ENCODE data around the gene BAHCC1.

The BAHCC1 gene

GRCh38 chr17:81371910-81372760, 23.1 kb upstream of the BAHCC1 start:
- Histone ChIP-seq H3K4ac (ENCODE audit: low read depth, low read length) (no peak overlapping the region), H2BK12ac (ENCODE audit: low read length) (no peak overlapping the region), H2AFZ (ENCODE audit: insufficient read depth, low read length, poor library complexity) (no peak overlapping the region), H3K4me1 (ENCODE audit: control insufficient read depth in 1 of 2, insufficient read depth in 2 of 2, low read length in 2 of 2) (no peaks in the 10 kb centered on the region), H3K18ac (ENCODE audit: low read length) (no peak overlapping the region), H3K9ac (ENCODE audit: low read length) (no peak overlapping the region), H3K4me3 (ENCODE audit: low read depth, low read length) (no peak overlapping the region), H3K27me3 (ENCODE audit: insufficient read depth, low read length) (no peaks in the 10 kb centered on the region), H3K4me2 (ENCODE audit: low read length) (no peak overlapping the region), H4K91ac (ENCODE audit: low read depth, low read length) (no peak overlapping the region), H4K8ac (ENCODE audit: low read depth, low read length) (no peak overlapping the region), H3K14ac (ENCODE audit: low read length) (no peak overlapping the region), H3K23ac (ENCODE audit: low read length) (no peak overlapping the region), H2AK5ac (ENCODE audit: low read length) (no peak overlapping the region), H3K79me2 (ENCODE audit: control insufficient read depth, insufficient read depth, low read length, poor library complexity) (no peaks in the 10 kb centered on the region), H3K9me3 (ENCODE audit: insufficient read depth, low read depth, low read length) (peaks cover 1% of the 10 kb centered on the region), H2BK120ac (ENCODE audit: insufficient read depth, low read length, poor library complexity) (no peak overlapping the region), H4K12ac (ENCODE audit: low read depth, low read length) (no peak overlapping the region), H3K36me3 (ENCODE audit: control insufficient read depth in 1 of 2, insufficient read depth in 2 of 2, low read length in 2 of 2) (no peaks in the 10 kb centered on the region), H2BK5ac (ENCODE audit: low read depth, low read length, poor library complexity) (no peak overlapping the region), H3K79me1 (ENCODE audit: low read length) (no peaks in the 10 kb centered on the region), H3K27ac (ENCODE audit: low read depth, low read length) (no peak overlapping the region)
- DNase-seq: no peak
- no CpG with 5 or more reads among the region's 22 CpGs for WGBS (ENCODE audit: extremely low coverage, insufficient coverage, insufficient read length)

- no peak for DNase-seq
- no peaks in the 10 kb centered on the region for H3K79me1 ChIP-seq (ENCODE audit: low read length)
- H3K18ac ChIP-seq (ENCODE audit: low read length): no peak overlapping the region
Measured at GRCh38 chr17:81373536-81374160, 21.6 kb upstream of the BAHCC1 start.

GRCh38 chr17:81374890-81375289, 20.4 kb upstream of the BAHCC1 start:
- H2BK120ac ChIP-seq (ENCODE audit: insufficient read depth, low read length, poor library complexity): no peak overlapping the region
- no peak overlapping the region for H3K18ac ChIP-seq (ENCODE audit: low read length)
- H3K4me1 ChIP-seq (ENCODE audit: control insufficient read depth in 1 of 2, insufficient read depth in 2 of 2, low read length in 2 of 2): no peaks in the 10 kb centered on the region
- no peak overlapping the region for H4K8ac ChIP-seq (ENCODE audit: low read depth, low read length)
- no peak overlapping the region for H2AFZ ChIP-seq (ENCODE audit: insufficient read depth, low read length, poor library complexity)
- no peak overlapping the region for H3K27ac ChIP-seq (ENCODE audit: low read depth, low read length)
- H3K4ac ChIP-seq (ENCODE audit: low read depth, low read length): no peak overlapping the region
- no peak overlapping the region for H4K12ac ChIP-seq (ENCODE audit: low read depth, low read length)
- no peak overlapping the region for H3K4me3 ChIP-seq (ENCODE audit: low read depth, low read length)
- H3K36me3 ChIP-seq (ENCODE audit: control insufficient read depth in 1 of 2, insufficient read depth in 2 of 2, low read length in 2 of 2): no peaks in the 10 kb centered on the region
- WGBS (ENCODE audit: extremely low coverage, insufficient coverage, insufficient read length): no CpG with 5 or more reads among the region's 5 CpGs
- no peaks in the 10 kb centered on the region for H3K79me1 ChIP-seq (ENCODE audit: low read length)
- no peak overlapping the region for H3K9ac ChIP-seq (ENCODE audit: low read length)
- no peak overlapping the region for H2AK5ac ChIP-seq (ENCODE audit: low read length)
- H3K23ac ChIP-seq (ENCODE audit: low read length): no peak overlapping the region
- H3K79me2 ChIP-seq (ENCODE audit: control insufficient read depth, insufficient read depth, low read length, poor library complexity): no peaks in the 10 kb centered on the region
- no peak overlapping the region for H3K14ac ChIP-seq (ENCODE audit: low read length)
- peaks cover 1% of the 10 kb centered on the region for H3K9me3 ChIP-seq (ENCODE audit: insufficient read depth, low read depth, low read length)
- no peaks in the 10 kb centered on the region for H3K27me3 ChIP-seq (ENCODE audit: insufficient read depth, low read length)
- H3K4me2 ChIP-seq (ENCODE audit: low read length): no peak overlapping the region
- DNase-seq: no peak
- H4K91ac ChIP-seq (ENCODE audit: low read depth, low read length): no peak overlapping the region
- no peak overlapping the region for H2BK12ac ChIP-seq (ENCODE audit: low read length)
- H2BK5ac ChIP-seq (ENCODE audit: low read depth, low read length, poor library complexity): no peak overlapping the region

More at GRCh38 chr17:81373536-81374160, 21.6 kb upstream of the BAHCC1 start:
- Histone ChIP-seq H3K4ac (ENCODE audit: low read depth, low read length) (no peak overlapping the region), H3K27me3 (ENCODE audit: insufficient read depth, low read length) (no peaks in the 10 kb centered on the region), H3K79me2 (ENCODE audit: control insufficient read depth, insufficient read depth, low read length, poor library complexity) (no peaks in the 10 kb centered on the region), H3K9me3 (ENCODE audit: insufficient read depth, low read depth, low read length) (peaks cover 1% of the 10 kb centered on the region), H3K4me3 (ENCODE audit: low read depth, low read length) (no peak overlapping the region), H3K4me2 (ENCODE audit: low read length) (no peak overlapping the region), H4K91ac (ENCODE audit: low read depth, low read length) (no peak overlapping the region), H3K14ac (ENCODE audit: low read length) (no peak overlapping the region), H3K4me1 (ENCODE audit: control insufficient read depth in 1 of 2, insufficient read depth in 2 of 2, low read length in 2 of 2) (no peaks in the 10 kb centered on the region), H3K27ac (ENCODE audit: low read depth, low read length) (no peak overlapping the region), H2BK5ac (ENCODE audit: low read depth, low read length, poor library complexity) (no peak overlapping the region), H2BK12ac (ENCODE audit: low read length) (no peak overlapping the region), H4K12ac (ENCODE audit: low read depth, low read length) (no peak overlapping the region), H4K8ac (ENCODE audit: low read depth, low read length) (no peak overlapping the region), H3K23ac (ENCODE audit: low read length) (no peak overlapping the region), H2AFZ (ENCODE audit: insufficient read depth, low read length, poor library complexity) (no peak overlapping the region), H2AK5ac (ENCODE audit: low read length) (no peak overlapping the region), H3K36me3 (ENCODE audit: control insufficient read depth in 1 of 2, insufficient read depth in 2 of 2, low read length in 2 of 2) (no peaks in the 10 kb centered on the region), H3K9ac (ENCODE audit: low read length) (no peak overlapping the region), H2BK120ac (ENCODE audit: insufficient read depth, low read length, poor library complexity) (no peak overlapping the region)
- WGBS (ENCODE audit: extremely low coverage, insufficient coverage, insufficient read length): no CpG with 5 or more reads among the region's 24 CpGs

- Histone ChIP-seq H2BK12ac (ENCODE audit: low read length) (no peak overlapping the region), H2BK5ac (ENCODE audit: low read depth, low read length, poor library complexity) (no peak overlapping the region), H3K9ac (ENCODE audit: low read length) (no peak overlapping the region), H3K27ac (ENCODE audit: low read depth, low read length) (no peak overlapping the region), H2AFZ (ENCODE audit: insufficient read depth, low read length, poor library complexity) (no peak overlapping the region), H4K91ac (ENCODE audit: low read depth, low read length) (no peak overlapping the region), H3K9me3 (ENCODE audit: insufficient read depth, low read depth, low read length) (peaks cover 1% of the 10 kb centered on the region), H2BK120ac (ENCODE audit: insufficient read depth, low read length, poor library complexity) (no peak overlapping the region), H3K4ac (ENCODE audit: low read depth, low read length) (no peak overlapping the region), H3K4me1 (ENCODE audit: control insufficient read depth in 1 of 2, insufficient read depth in 2 of 2, low read length in 2 of 2) (no peaks in the 10 kb centered on the region), H4K8ac (ENCODE audit: low read depth, low read length) (no peak overlapping the region), H3K36me3 (ENCODE audit: control insufficient read depth in 1 of 2, insufficient read depth in 2 of 2, low read length in 2 of 2) (no peaks in the 10 kb centered on the region), H4K12ac (ENCODE audit: low read depth, low read length) (no peak overlapping the region), H3K79me1 (ENCODE audit: low read length) (no peaks in the 10 kb centered on the region), H3K4me2 (ENCODE audit: low read length) (no peak overlapping the region), H2AK5ac (ENCODE audit: low read length) (no peak overlapping the region), H3K18ac (ENCODE audit: low read length) (no peak overlapping the region), H3K4me3 (ENCODE audit: low read depth, low read length) (no peak overlapping the region), H3K14ac (ENCODE audit: low read length) (no peak overlapping the region), H3K23ac (ENCODE audit: low read length) (no peak overlapping the region), H3K27me3 (ENCODE audit: insufficient read depth, low read length) (no peaks in the 10 kb centered on the region), H3K79me2 (ENCODE audit: control insufficient read depth, insufficient read depth, low read length, poor library complexity) (no peaks in the 10 kb centered on the region)
- no peak for DNase-seq
- no CpG with 5 or more reads among the region's 25 CpGs for WGBS (ENCODE audit: extremely low coverage, insufficient coverage, insufficient read length)
Measured at GRCh38 chr17:81376946-81377714, 18.1 kb upstream of the BAHCC1 start.

Data from trophoblast cell (in vitro differentiated cells and primary cell).